Heart left ventricle (tissue), 16 donors: ENCODE measurements around the gene SNX20. TPM values are rescaled to one million over a fixed set of nuclear protein-coding genes. Genes with fewer than 3 reads are reported as not detected.
A peak's percentile ranks its signal among the peaks of the same experiment; 100 is the strongest.

Source experiments
- ATAC-seq, 4 donors: fragments of 200-7000 bp; cut with Tn5 transposase; one replicate each; pipeline ENCODE4 v1.9.1; 2020 to 2022; ENCODE audit warnings: moderate library complexity in 4 of 4, mild to moderate bottlenecking in 3 of 4, moderate number of reproducible peaks in 1 of 4
- DNase-seq, 5 donors: peaks; one replicate each; pipeline ENCODE4 v3.0.0-alpha.2; 2020
- H3K27ac ChIP-seq, 12 donors: fragments of 200-600 bp; sonication (generic) in 4 of 12; one replicate each; pipeline versions ENCODE4 v1.5.0 to v1.8.0; 2016 to 2022; ENCODE audit warnings: mild to moderate bottlenecking in 2 of 12
- H3K27me3 ChIP-seq, 9 donors: fragments of 200-600 bp; sonication (generic) in 2 of 9; one replicate each; pipeline versions ENCODE4 v1.5.1 to v1.8.0; 2016 to 2022; ENCODE audit warnings: mild to moderate bottlenecking in 3 of 9
- H3K36me3 ChIP-seq, 9 donors: fragments of 200-600 bp; sonication (generic) in 2 of 9; one replicate each; pipeline versions ENCODE4 v1.5.0 to v1.8.0; 2018 to 2022; ENCODE audit warnings: mild to moderate bottlenecking in 2 of 9
- H3K4me1 ChIP-seq, 12 donors: fragments of 200-600 bp; sonication (generic) in 4 of 12; one replicate each; pipeline versions ENCODE4 v1.5.0 to v1.8.0; 2016 to 2022; ENCODE audit warnings: mild to moderate bottlenecking in 3 of 12
- H3K4me3 ChIP-seq, 12 donors: fragments of 200-600 bp; sonication (generic) in 4 of 12; one replicate each; pipeline versions ENCODE4 v1.5.0 to v1.8.0; 2017 to 2022; ENCODE audit warnings: mild to moderate bottlenecking in 9 of 12, moderate library complexity in 4 of 12
- H3K9me3 ChIP-seq, 12 donors: fragments of 200-600 bp; sonication (generic) in 4 of 12; one replicate each; pipeline versions ENCODE4 v1.5.0 to v1.8.0; 2016 to 2022; ENCODE audit warnings: mild to moderate bottlenecking in 1 of 12
- POLR2A ChIP-seq, 2 donors: fragments of 450-650 bp; IDR thresholded peaks; one replicate each; pipeline ENCODE4 v1.6.1; 2017; ENCODE audit warnings: antibody characterized with exemption in 2 of 2, mild to moderate bottlenecking in 2 of 2, moderate library complexity in 2 of 2
- WGBS, 4 donors: extraction: QIAGEN DNeasy Blood & Tissue Kit in 2 of 4; methylation state at CpG; one replicate each; pipeline versions ENCODE4 v1.1.5 to v1.1.7; 2013 to 2018; 5-methylcytosine and 5-hydroxymethylcytosine counted together
- intact Hi-C, 10 donors: fragments of 100-400 bp; cut with DNase I; formaldehyde crosslinking; loops; one replicate each; pipeline versions ENCODE4 v1.11.1 to v1.14.2; 2022
- polyA plus RNA-seq, 2 donors: library from polyadenylated mRNA; stranded (reverse); fragments of 200-250 nt; gene quantifications; one replicate each; pipeline ENCODE4 v1.2.3, GENCODE V29; 2013
- total RNA-seq, 9 donors: library from RNA; depleted of rRNA in 2 of 9; stranded (reverse); fragments of >200 nt in 2 of 9; fragmentation: NEBNext Ultra II Directional in 3 of 9; extraction: Animal tissue kit (Norgen Biotek cat#: 25700) in 3 of 9; gene quantifications; one replicate each; pipeline versions ENCODE4 v1.1.0 to v1.2.4, GENCODE V29; 2016 to 2023
- TF ChIP-seq, protein P1 (sequence below), 12 donors: fragments of 200-600 bp; sonication (generic) in 4 of 12; IDR thresholded peaks; one replicate each; pipeline versions ENCODE4 v1.5.0 to v1.8.0; 2018 to 2022; ENCODE audit warnings: antibody characterized with exemption in 12 of 12, mild to moderate bottlenecking in 5 of 12
- donor health status: ischemic (EF 13 %, LVEDD 7.1; RV severe dilation, severe dysfunction).
- donor health status: healthy with polysubstance abuse.
- donor health status: DM: no; HTN: yes; CAD: no.
- donor health status: DM: no; HTN: no; CAD: no.
- donor health status: ischemic (EF 25% LVEDD 6.9; RV normal size, moderate dysfunction).
- donor health status: ischemic (EF 25% LVEDD 5.7; RV mildly dilated, moderate dysfunction).
- donor health status: healthy.
- donor health status: DM: yes; HTN: yes; CAD: no.
- donor health status: ischemic (EF 35%, LVEDD 5.7; RV mildly dilated, moderate dysfunction).
- donor health status: nonischemic (EF 11% LVEDD 7.7; RV severe dilation, severe dysfunction).
- donor health status: DM: yes; HTN: yes; CAD: no.
- donor health status: PGD.
- donor health status: ischemic (EF 29% LVEDD 5.4; RV normal size, mild dysfunction).
- donor health status: nonischemic (EF 23%, LVEDD 6.1; RV moderate dilation, normal function).

SNX20 gene
- total and polyA plus RNA-seq, 11 donors: 0.27 to 11.9 (median 0.64) TPM

DNA sequence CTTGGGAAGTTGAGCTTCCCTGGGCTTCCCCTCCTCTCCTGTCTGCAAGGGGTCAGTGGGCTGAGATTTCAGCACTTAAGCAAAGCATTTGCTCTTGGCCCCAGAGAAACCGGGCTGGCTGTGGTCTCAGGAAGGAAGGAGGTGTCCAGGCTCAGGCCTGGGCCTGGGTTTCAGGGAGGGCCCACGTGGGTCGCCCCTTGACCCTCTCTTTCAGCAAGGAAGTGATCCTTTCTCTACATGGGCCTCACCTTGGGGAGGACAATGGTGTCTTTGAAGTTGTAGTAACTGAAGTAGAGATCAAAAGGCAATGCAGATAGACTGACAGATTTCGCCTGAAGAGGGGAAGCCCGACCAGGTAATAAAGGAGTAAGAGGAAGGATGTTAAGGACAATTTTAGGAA is 15.0 kb upstream of the SNX20 start:
- ATAC-seq: no peak
- DNase-seq: no peak
- intact Hi-C loops: loop anchor here in 5 of 10 donors (5.0 to 10.0 kb wide), 2 partner anchors 46 to 49 kb away; partner anchors contain the start of gene CYLD (in 5 of the 5)
- H3K9me3 ChIP-seq: no peaks in the 10 kb centered on the region
- WGBS, 4 donors: 60 to 65% (median 61%) methylated on average over 5 of the region's 5 CpGs
- peak overlapping the region in 1 of 12 donors; percentile 75 for H3K4me3 ChIP-seq
- H3K4me1 ChIP-seq: peaks cover 4 to 70% (median 29%) of the 10 kb centered on the region in 12 donors
- H3K27me3 ChIP-seq: peaks cover 0 to 4% (median 0%) of the 10 kb centered on the region in 9 donors
- peak overlapping the region in 11 of 12 donors; percentile 0 to 91 (median 69) for H3K27ac ChIP-seq
- TF ChIP-seq, protein P1, sequence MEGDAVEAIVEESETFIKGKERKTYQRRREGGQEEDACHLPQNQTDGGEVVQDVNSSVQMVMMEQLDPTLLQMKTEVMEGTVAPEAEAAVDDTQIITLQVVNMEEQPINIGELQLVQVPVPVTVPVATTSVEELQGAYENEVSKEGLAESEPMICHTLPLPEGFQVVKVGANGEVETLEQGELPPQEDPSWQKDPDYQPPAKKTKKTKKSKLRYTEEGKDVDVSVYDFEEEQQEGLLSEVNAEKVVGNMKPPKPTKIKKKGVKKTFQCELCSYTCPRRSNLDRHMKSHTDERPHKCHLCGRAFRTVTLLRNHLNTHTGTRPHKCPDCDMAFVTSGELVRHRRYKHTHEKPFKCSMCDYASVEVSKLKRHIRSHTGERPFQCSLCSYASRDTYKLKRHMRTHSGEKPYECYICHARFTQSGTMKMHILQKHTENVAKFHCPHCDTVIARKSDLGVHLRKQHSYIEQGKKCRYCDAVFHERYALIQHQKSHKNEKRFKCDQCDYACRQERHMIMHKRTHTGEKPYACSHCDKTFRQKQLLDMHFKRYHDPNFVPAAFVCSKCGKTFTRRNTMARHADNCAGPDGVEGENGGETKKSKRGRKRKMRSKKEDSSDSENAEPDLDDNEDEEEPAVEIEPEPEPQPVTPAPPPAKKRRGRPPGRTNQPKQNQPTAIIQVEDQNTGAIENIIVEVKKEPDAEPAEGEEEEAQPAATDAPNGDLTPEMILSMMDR (IDR thresholded peaks at IDR 0.05): no peak
- no peak for TF ChIP-seq POLR2A (IDR thresholded peaks at IDR 0.05)
- peaks cover 0 to 16% (median 0%) of the 10 kb centered on the region in 9 donors for H3K36me3 ChIP-seq

DNA sequence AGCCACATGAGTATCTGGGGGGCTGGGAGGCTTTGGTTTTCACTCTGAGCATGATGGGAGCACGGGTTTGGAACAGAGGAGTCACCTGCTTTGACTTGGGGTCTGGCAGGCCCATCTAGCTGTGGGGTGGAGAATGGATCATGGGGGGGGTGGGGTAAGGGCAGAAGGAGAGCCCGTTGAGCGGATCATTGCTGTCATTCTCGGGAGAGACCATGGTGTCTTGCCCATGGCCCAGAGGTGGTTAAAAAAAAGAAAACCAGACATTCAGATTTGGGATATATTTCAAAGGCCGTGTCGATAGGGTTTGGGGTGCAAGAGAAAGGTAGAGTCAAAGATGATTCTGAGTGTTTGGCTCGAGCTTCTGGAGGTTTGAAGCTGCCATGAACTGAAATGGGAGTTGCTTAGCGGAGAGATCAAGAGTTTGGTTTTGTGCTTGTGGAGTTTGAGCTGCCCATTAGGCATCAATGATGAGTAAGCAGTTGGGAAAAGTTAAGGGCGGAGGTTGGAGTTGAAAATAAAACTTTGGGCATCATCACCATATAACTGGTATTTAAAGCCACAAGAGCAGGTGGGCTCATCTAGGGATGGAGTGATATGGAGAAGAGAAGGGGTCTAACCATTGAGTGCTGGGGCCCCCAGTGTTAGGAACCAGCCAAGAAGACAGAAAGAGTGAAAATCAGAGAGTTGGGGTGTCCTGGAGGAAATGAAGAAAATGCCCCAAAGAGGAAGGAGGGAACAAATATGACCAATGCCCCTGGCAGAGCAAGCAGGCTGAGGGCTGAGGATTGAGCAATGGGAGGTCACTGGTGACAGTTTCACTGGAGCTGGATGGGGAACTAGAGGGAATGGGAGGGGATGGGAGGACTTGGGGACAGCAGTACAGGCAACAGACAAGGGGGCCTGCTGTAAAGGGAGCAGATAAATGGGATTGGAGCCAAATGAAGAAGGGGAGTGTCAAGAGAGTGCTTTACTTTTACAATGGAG is 14.2 kb upstream of the SNX20 start:
- H3K4me1 ChIP-seq: peaks cover 4 to 66% (median 29%) of the 10 kb centered on the region in 12 donors
- DNase-seq: peak in 3 of 5 donors; percentile 45 to 61 (median 53)
- peaks cover 0 to 4% (median 0%) of the 10 kb centered on the region in 9 donors for H3K27me3 ChIP-seq
- peaks cover 0 to 8% (median 0%) of the 10 kb centered on the region in 9 donors for H3K36me3 ChIP-seq
- H3K9me3 ChIP-seq: no peaks in the 10 kb centered on the region
- peak in 3 of 4 donors; percentile 11 to 31 (median 19) for ATAC-seq
- 96 to 97% (median 97%) methylated on average over 9 of the region's 9 CpGs for WGBS, 4 donors
- TF ChIP-seq POLR2A (IDR thresholded peaks at IDR 0.05): no peak
- TF ChIP-seq, protein P1 (IDR thresholded peaks at IDR 0.05): no peak
- intact Hi-C loops: loop anchor here in 5 of 10 donors (5.0 to 10.0 kb wide), 2 partner anchors 47 to 49 kb away; partner anchors contain the start of gene CYLD (in 5 of the 5)
- H3K27ac ChIP-seq: peak overlapping the region in 8 of 12 donors; percentile 65 to 91 (median 74)
- peak overlapping the region in 1 of 12 donors; percentile 75 for H3K4me3 ChIP-seq

DNA sequence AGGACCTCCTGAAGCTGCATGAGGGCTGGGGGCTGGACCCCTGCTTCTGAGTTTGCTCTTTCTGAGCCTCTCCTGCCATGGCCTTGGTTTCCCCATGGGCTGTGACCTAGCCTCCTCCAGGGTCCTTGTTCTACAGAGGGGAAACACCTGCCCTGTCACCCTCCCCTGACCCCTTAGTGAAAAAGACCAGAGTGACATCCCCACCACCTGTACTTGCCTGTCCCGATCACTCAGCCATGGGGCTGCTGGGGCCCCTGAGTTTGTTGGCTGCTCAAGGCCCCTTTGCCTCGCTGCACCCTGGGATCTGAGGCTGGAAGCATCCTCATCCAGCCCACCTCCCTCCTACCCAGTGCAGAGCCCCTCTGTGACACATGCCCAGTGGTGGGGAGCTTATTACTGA is 13.1 kb upstream of the SNX20 start:
- peaks cover 0 to 4% (median 0%) of the 10 kb centered on the region in 9 donors for H3K27me3 ChIP-seq
- no peaks in the 10 kb centered on the region for H3K9me3 ChIP-seq
- TF ChIP-seq, protein P1 (IDR thresholded peaks at IDR 0.05): no peak
- TF ChIP-seq POLR2A (IDR thresholded peaks at IDR 0.05): no peak
- H3K4me3 ChIP-seq: peak overlapping the region in 7 of 12 donors; percentile 47 to 75 (median 52)
- H3K27ac ChIP-seq: peak overlapping the region in 1 of 12 donors; percentile 91
- peaks cover 4 to 55% (median 26%) of the 10 kb centered on the region in 12 donors for H3K4me1 ChIP-seq
- intact Hi-C loops: loop anchor here in 1 of 10 donors (10.0 kb wide), 1 partner anchor 51 kb away; the partner anchor contains the start of gene CYLD
- no peak for DNase-seq
- WGBS, 4 donors: 94 to 100% (median 99%) methylated on average over 2 of the region's 2 CpGs
- ATAC-seq: no peak
- no peaks in the 10 kb centered on the region for H3K36me3 ChIP-seq
